ENCODE results near the gene HSPA1L. TPM values are rescaled to one million over a fixed set of nuclear protein-coding genes. Genes with fewer than 3 reads are reported as not detected.

HSPA1L gene
- total RNA-seq, 2 donors from 2014 or later: 1.2 to 1.5 TPM

DNA sequence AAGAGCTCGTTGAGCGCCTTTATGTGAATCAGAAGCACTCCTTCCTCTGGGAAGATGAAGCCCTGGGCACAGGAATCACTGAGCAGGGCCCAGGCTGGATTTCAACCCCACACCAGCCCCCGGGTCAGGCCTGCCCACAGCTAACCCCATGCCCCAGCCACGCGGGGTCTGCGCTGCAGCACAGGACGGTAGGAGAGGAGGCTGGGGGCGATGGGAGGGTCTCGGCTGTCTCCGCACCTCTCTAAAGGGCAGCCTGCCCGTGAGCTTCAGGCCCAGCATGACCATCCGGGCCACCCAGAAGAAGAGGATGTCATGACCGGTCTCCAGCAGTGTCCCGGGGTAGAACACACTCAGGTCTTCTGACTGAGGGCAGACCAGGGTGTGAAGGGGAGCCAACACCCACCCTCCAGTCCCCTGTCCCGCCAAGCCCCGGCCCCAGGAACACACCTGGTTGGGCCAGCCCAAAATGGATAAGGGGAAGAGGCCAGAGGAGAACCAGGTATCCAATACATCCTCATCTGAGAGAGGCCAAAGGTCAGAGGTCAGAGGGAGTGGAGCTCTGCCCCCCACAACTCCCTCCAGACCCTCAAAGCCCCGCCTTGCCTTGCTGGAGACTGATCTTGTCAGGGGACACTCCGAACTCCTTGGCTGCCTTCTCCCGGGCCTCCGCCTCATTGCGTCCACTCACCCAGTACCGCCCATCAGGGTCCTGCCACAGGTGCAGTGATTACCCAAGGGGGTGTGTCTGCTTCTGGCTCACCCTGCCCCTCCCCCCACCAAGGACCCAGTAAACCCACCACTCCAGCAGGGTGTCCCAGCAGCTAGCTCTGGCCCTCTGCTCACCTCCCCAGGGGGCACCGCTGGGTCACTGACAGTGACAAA lies 33.6 kb downstream of the HSPA1L start:
- H3K36me3 Mint-ChIP-seq (ENCODE audit: low read depth): peaks cover 44% of the 10 kb centered on the region
- no peaks in the 10 kb centered on the region for H3K4me1 ChIP-seq (ENCODE audit: control insufficient read depth, insufficient read depth, low read length)
- no peaks in the 10 kb centered on the region for H3K27me3 Mint-ChIP-seq (ENCODE audit: insufficient read depth)
- TF ChIP-seq, protein P1, sequence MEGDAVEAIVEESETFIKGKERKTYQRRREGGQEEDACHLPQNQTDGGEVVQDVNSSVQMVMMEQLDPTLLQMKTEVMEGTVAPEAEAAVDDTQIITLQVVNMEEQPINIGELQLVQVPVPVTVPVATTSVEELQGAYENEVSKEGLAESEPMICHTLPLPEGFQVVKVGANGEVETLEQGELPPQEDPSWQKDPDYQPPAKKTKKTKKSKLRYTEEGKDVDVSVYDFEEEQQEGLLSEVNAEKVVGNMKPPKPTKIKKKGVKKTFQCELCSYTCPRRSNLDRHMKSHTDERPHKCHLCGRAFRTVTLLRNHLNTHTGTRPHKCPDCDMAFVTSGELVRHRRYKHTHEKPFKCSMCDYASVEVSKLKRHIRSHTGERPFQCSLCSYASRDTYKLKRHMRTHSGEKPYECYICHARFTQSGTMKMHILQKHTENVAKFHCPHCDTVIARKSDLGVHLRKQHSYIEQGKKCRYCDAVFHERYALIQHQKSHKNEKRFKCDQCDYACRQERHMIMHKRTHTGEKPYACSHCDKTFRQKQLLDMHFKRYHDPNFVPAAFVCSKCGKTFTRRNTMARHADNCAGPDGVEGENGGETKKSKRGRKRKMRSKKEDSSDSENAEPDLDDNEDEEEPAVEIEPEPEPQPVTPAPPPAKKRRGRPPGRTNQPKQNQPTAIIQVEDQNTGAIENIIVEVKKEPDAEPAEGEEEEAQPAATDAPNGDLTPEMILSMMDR (conservative IDR thresholded peaks at IDR 0.05): no peak
- H3K27ac Mint-ChIP-seq: no peak overlapping the region
- H3K9me3 ChIP-seq (ENCODE audit: control insufficient read depth, low read length): no peaks in the 10 kb centered on the region
- no peaks in the 10 kb centered on the region for H3K4me1 Mint-ChIP-seq
- no peak overlapping the region for H3K27ac ChIP-seq (ENCODE audit: low read depth, low read length)
- H3K4me3 ChIP-seq (ENCODE audit: low read length): no peak overlapping the region
- no peak overlapping the region for H3K4me3 Mint-ChIP-seq
- WGBS, 2 experiments (ENCODE audit: insufficient coverage in 1 of 2, insufficient read length in 1 of 2): 93 to 96% methylated on average over 19 to 23 of the region's 23 CpGs
- no peaks in the 10 kb centered on the region for H3K9me3 Mint-ChIP-seq
- no peak overlapping the region for H3K9ac ChIP-seq (ENCODE audit: extremely low read depth, low read length, poor library complexity, severe bottlenecking)
- H3K27me3 ChIP-seq (ENCODE audit: control insufficient read depth, insufficient read depth, low read length, poor library complexity, severe bottlenecking): no peaks in the 10 kb centered on the region
- no peak for DNase-seq
- peaks cover 51% of the 10 kb centered on the region for H3K36me3 ChIP-seq (ENCODE audit: control insufficient read depth, insufficient read depth, low read length)

GRCh38 chr6:31780507-31781243 lies 34.4 kb downstream of the HSPA1L start:
- no peak for DNase-seq
- Mint-ChIP-seq H3K27me3 (ENCODE audit: insufficient read depth) (no peaks in the 10 kb centered on the region), H3K4me3 (no peak overlapping the region), H3K36me3 (ENCODE audit: low read depth) (peaks cover 42% of the 10 kb centered on the region), H3K4me1 (no peaks in the 10 kb centered on the region), H3K27ac (no peak overlapping the region), H3K9me3 (no peaks in the 10 kb centered on the region)
- no peaks in the 10 kb centered on the region for H3K4me1 ChIP-seq (ENCODE audit: control insufficient read depth, insufficient read depth, low read length)
- H3K9ac ChIP-seq (ENCODE audit: extremely low read depth, low read length, poor library complexity, severe bottlenecking): no peak overlapping the region
- 93 to 95% methylated on average over 10 to 20 of the region's 20 CpGs for WGBS, 2 experiments (ENCODE audit: insufficient coverage in 1 of 2, insufficient read length in 1 of 2)
- no peaks in the 10 kb centered on the region for H3K27me3 ChIP-seq (ENCODE audit: control insufficient read depth, insufficient read depth, low read length, poor library complexity, severe bottlenecking)
- H3K36me3 ChIP-seq (ENCODE audit: control insufficient read depth, insufficient read depth, low read length): peaks cover 50% of the 10 kb centered on the region
- no peak overlapping the region for H3K27ac ChIP-seq (ENCODE audit: low read depth, low read length)
- no peaks in the 10 kb centered on the region for H3K9me3 ChIP-seq (ENCODE audit: control insufficient read depth, low read length)
- TF ChIP-seq, protein P1 (conservative IDR thresholded peaks at IDR 0.05): no peak
- no peak overlapping the region for H3K4me3 ChIP-seq (ENCODE audit: low read length)

DNA sequence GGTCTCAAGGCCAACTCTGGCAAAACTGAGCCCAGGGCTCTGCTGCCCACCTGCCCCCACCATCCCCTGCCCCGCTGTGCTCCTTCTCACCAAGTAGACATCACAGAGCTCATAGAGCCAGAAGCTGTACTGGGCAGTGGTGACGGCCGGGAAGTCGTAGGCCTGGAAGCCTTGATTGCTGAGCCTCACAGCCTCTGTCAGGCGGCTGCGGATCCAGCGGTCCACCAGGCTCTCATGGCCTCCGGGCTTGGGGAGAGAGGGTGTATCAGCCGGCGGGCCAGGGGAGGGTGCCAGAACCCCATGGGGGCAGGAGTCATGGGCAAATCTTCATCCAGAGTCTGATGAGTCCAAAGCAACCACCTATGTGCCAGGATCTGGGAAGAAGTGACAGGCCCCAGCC lies 35.2 kb downstream of the HSPA1L start:
- no peak overlapping the region for H3K27ac Mint-ChIP-seq
- H3K4me3 Mint-ChIP-seq: no peak overlapping the region
- Histone ChIP-seq H3K36me3 (ENCODE audit: control insufficient read depth, insufficient read depth, low read length) (peaks cover 43% of the 10 kb centered on the region), H3K9ac (ENCODE audit: extremely low read depth, low read length, poor library complexity, severe bottlenecking) (no peak overlapping the region), H3K27ac (ENCODE audit: low read depth, low read length) (no peak overlapping the region), H3K4me1 (ENCODE audit: control insufficient read depth, insufficient read depth, low read length) (no peaks in the 10 kb centered on the region), H3K4me3 (ENCODE audit: low read length) (no peak overlapping the region), H3K9me3 (ENCODE audit: control insufficient read depth, low read length) (no peaks in the 10 kb centered on the region), H3K27me3 (ENCODE audit: control insufficient read depth, insufficient read depth, low read length, poor library complexity, severe bottlenecking) (no peaks in the 10 kb centered on the region)
- H3K9me3 Mint-ChIP-seq: no peaks in the 10 kb centered on the region
- WGBS, 2 experiments (ENCODE audit: insufficient coverage in 1 of 2, insufficient read length in 1 of 2): 91 to 97% methylated on average over 9 to 10 of the region's 10 CpGs
- TF ChIP-seq, protein P1 (conservative IDR thresholded peaks at IDR 0.05): no peak
- H3K4me1 Mint-ChIP-seq: no peaks in the 10 kb centered on the region
- DNase-seq: no peak
- H3K36me3 Mint-ChIP-seq (ENCODE audit: low read depth): peaks cover 39% of the 10 kb centered on the region
- H3K27me3 Mint-ChIP-seq (ENCODE audit: insufficient read depth): no peaks in the 10 kb centered on the region

Data from endodermal cell (in vitro differentiated cells).